ENCODE data around the gene UQCRQ.
"Not testable (repeated sequence)": the region's sequence is repeated elsewhere in the genome, so short reads cannot be mapped to it uniquely, and the experiment has no call there.

The UQCRQ gene

DNA sequence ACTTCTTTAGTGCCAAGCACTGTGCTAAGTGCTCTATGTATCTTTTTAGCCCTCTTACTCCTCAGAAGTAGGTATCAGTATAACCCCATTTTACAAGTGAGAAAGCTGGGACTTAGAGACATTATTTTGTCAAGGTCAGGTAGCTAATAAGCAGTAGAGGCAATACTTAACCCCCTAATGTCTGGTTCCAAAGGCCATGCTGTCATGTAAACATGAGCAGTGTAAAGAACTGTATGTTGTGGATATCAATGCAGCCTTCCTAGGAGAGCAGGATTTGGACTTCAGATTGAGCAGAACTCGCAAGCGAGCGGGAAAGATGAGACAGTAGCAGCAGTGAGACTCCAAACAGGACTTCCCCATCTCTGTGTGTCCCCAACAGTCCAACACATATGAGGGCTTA, 32.4 kb upstream of the UQCRQ start:
- DNase-seq: no peak

DNA sequence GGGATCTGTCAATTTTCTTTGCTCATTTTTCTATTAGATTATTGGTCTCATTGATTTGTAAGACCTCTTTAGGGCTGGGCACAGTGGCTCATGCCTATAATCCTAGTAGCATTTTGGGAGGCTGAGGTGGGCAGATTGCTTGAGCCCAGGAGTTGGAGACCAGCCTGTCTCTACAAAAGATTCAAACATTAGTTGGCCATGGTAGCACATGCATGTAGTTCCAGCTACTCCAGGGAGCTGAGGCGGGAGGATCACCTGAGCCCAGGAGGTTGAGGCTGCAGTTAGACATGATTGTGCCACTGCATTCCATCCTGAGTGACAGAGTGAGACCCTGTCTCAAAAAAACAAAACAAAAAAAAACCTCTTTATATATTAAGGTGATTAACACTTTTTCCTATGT, 29.6 kb upstream of the UQCRQ start:
- no peak for DNase-seq

DNA sequence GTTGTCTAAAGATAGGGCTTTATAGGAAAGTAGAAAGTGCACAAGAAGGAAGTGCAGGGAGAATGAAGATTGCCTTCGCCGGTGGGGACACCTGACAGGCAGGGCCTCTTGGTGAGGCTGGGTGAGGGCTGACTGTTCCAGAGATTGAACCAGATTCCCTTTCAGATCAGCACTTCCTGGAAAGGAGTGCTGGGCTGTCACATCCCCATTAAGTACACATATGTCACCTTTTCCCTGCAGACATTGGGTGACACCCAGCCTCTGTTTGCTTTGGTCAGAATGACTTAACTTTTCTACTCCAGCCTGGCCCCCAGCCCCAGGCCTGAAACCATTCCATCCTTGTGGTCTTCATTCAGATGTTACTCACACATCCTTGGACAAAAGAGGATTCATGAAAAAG, 28.6 kb upstream of the UQCRQ start:
- no peak for DNase-seq

DNA sequence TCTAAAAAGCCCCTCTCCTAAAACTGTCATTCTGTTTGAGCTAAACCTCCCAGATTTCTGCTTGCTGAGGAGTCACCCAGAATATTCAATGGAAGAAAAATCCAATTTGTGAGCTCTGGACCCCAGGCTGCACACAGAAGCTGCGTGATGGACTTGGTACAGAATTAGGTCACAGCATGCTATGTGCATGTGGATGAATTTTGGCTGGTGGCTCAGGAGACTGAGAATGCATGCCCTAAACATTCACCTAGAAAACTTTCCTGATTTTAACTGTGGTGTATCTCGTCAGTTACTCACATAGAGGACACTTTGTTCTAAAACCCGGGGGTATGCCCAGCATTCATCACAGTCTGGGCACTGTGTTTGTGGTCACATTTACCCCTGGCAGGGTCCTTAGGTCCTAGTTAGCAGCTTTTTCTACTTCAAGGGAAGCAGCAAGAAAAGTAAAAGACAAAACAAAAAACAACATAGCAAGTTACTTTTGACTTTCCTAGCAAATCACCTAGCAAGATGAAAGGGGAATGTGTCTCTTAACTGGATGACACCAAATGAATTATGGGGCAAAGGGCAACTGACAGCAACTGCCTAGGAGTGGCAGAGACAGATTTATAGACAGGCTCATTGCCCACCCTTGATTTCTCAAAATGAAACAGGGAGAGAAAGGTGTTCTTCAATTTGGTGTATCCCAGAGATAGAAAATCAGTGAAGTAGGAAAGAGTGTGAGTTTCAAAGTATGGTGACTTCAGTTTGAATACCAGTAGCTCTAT, 27.7 kb upstream of the UQCRQ start:
- no peak for DNase-seq

DNA sequence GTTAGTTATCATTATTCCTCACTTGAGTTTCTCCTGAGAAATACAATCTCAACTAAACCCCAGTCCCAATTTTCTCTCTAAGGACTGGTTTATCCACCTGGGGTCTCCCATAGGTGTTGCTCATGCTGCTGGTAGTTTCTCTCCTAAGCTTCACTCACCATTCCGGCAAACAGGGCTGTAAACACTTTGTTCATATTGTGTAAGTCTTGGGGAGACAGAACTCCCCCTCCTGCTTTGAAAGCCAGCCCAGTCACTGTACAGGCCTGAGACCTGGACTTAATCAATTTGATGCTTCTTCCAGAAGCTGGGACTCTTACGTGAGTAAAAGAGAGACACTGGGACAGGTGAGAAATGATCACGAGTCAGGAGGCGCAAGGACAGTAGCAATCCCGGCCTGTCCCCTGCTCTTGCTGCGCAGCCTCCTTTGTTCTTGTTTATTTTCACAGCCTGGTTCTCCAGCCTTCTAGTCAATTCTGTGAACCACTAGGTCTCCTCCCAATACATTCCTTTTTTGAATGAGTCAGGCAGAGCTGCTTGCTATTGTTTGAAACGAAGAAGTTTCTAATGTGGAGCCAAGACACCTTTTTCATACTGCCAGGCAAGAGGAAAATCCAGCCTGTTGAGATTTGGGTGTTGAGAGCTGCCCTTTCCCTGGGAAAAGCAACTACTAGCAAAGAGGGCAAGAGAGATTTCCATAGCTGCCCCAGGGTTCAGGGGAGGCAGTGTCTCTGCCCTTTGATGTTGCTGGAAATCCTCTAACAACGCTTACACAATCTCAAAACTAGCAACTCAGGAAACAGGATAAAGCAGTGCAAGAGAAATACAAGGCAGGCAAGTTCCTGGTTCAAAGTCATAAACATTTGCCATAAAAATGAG, 26.8 kb upstream of the UQCRQ start:
- no peak for DNase-seq

DNA sequence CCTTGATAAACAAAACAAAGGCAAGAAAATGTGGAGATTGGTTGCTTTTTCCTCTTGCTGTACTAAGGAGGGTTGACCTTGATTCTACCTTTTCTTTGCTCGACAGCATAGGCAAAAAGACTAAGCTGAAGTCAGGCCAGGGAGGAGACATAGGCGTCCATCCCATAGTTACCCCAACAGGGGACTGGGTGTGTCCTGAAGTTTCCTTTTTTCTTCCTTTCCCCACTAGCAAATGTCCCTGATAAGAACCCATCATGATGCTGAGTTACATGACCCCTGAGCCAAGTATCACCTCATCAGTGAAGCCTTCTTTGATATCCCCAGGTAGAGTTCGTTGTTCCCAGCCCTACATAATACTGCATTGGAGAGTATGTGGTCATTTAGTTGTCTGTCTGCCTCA, 26.1 kb upstream of the UQCRQ start:
- DNase-seq: no peak

DNA sequence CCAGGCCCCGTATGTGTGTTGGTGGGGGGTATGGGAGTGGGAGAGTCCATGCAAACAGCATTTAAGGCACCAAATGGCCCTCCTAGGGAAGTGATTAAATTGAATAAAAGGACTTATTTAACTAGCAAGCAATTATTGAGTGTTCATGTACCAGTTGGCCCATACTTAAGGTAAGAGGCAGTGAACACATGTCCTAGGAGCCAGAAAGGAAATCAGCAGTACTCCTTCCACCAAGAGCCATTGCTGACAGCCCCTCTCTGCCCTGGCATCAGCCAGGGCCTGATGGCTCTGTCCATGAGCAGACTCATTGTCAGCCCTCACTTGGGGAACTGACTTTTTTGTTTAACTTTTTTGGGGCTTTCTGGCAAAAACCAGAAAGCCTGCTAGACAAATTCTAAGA, 25.5 kb upstream of the UQCRQ start:
- DNase-seq: no peak

DNA sequence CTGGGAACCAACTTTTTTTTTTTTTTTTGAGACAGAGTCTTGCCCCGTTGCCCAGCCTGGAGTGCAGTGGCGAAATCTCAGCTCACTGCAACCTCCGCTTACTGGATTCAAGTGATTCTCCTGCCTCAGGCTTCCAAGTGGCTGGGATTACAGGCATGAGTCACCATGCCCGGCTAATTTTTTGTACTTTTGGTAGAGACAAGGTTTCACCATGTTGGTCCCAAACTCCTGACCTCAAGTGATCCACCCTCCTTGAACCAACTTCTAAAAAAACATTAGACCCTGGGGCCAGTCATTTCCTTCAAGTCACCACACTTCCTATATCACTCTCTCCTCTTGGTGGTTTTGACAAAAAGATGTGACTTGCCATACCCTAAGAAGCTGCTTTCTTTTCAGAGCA, 25.1 kb upstream of the UQCRQ start:
- no peak for DNase-seq

DNA sequence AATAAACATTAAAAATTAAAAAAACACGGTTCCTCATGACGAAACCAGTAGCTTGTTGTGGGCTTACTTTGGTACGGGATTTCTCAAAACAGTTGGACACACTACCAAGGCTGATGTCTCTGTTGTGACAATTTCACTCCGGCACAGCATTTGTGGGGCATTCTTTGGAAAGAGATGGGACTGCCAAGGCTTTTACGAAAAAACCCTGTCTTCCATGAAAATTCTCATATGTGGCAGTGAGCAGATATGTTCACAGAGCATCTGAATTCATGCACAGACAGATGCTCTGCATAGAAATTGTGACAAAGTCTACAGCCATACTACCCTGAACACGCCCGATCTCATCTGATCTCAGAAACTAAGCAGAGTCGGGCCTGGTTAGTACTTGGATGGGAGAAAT, 18.2 kb upstream of the UQCRQ start:
- no peak for DNase-seq

DNA sequence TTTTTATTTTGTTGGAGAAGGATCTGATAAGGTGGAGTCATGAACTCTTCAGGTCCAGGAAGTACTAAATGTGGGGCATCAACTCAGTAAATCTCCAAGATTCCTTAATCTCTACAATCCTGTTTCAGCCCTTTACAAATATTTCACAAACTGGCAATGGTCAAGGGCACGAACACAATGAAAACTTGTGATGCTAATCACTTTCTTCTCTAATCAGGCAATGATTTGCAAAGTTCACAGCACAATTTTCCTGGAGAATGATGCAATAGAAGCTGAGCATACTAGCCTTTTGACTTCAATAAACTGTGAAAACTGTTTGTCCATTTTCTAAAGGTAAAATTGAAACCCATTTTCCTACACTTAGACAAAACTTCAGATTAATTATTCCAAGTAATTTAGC, 17.1 kb upstream of the UQCRQ start:
- no peak for DNase-seq

DNA sequence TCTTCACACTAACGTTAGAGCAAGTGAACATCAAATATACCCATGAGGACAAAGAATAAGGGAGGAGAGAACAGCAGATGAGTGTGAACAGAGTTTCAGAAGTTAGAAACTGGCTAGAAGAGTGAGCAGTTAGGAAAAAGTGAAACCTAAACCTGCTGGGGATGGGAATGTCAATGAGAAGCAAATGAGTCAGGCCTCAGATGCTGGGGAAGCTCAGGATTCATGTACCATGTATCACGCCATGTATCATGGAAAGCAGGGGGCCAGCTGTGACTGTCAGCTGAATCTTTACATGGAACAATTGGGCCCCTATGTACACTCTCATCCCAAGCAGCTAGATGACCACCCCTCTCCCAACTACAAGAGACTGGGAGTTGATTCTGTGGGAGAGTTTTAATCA, 16.4 kb upstream of the UQCRQ start:
- no peak for DNase-seq

DNA sequence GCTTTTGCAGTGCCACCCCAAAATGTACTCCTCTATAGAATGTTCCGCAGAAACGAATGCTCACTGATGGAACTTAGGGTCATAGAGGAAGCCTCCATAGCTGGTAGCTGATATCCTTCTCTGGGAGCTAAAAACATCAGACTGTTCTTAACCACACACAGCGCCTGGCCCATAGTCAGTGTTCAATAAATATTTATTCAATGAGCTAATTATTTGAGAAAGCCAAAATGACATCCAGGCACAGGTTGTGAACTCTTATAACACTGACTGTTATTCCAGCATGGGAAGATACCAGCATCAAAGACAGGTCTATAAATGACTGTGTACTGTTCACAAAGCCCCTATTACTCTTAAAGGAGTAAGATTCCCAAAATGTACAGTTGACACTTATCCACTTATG, 13.1 kb upstream of the UQCRQ start:
- no peak for DNase-seq

DNA sequence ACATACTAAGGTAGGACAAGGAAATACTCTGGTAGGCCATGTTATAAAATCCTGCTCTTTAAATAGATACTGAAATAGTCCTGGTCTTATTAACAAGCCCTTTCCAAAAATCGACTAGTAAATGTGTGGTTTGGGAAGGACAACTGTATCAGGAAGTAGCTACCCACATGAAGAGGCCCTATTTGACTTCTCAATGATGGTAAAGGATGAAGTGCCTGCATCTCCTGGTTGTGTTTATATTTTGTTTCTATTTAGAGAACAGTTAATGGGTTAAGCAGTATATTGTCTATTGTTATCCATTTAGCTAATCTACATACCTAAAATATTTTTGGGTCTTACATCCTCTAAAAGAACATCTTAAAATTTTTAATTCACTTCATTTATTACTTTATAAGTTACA, 12.7 kb upstream of the UQCRQ start:
- DNase-seq: no peak

DNA sequence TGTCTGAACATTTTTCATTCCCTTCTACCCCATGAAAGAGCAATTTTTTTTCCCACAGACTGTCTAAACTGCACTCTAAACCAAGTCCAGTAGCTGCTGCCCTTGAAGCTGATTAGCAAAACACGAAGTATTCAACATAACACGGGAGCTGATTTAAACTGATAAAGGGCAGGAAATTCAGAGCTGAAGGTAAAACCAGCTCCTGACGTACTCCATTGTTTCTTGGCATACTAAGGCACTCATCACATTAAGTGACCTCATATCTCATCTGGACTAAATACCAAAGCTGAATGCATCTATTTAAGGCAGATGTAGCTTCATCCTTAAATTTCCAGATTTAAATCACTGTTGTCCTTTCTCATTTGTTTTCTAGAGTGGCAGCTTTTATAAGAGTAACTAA, 12.1 kb upstream of the UQCRQ start:
- DNase-seq: no peak

DNA sequence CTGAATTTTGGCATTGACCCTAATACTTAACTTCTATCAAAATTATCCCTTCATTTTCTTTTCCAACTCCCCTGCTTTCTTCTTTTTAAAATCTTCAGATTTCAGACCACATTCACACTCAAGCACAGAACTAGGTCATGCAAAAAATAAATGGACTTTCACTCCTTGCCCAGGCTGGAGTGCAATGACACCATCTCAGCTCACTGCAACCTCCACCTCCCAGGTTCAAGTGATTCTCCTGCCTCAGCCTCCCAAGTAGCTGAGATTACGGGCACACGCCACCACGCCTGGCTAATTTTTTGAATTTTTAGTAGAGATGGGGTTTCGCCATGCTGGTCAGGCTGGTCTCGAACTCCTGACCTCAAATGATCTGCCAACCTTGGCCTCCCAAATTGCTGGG, 11.4 kb upstream of the UQCRQ start:
- DNase-seq: not testable (repeated sequence)

DNA sequence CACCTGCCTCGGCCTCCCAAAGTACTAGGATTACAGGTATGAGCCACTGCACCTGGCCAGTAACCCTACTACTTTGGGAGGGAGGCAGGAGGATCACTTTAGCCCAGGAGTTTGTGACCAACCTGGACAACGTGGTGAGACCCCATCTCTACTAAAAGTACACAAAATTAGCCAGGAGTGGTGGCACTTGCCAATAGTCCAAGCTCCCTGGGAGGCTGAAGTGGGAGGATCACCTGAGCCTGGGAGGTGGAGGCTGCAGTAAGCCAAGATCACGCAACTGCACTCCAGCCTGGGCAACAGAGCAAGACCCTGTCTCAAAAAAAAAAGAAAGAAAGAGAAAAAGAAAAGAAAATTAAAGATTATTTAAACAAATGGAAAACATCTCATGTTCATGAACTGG, 10.4 kb upstream of the UQCRQ start:
- no peak for DNase-seq

DNA sequence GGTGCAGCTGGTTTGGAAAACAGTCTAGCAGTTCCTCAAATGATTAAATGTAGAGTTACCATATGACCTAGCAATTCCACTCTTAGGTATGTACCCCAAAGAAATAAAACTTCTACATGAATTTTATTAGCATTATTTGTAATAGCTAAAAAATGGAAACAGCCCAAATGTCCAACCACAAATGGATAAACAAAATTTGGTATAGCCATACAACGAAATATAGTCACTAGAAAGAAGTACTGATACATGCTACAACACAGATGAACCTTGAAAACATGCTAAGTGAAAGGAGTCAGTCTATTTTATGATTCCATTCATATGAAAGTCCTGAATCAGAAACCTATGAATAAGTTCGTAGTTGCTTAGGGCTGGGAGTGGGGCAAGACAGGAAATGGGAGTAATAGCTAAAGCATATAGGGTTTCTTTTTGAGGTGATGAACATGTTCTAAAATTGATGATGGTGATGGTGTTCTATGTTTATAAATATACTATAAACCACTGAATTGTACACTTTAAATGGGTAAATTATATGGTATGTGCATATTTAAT, 6.5 kb upstream of the UQCRQ start:
- no peak for DNase-seq

DNA sequence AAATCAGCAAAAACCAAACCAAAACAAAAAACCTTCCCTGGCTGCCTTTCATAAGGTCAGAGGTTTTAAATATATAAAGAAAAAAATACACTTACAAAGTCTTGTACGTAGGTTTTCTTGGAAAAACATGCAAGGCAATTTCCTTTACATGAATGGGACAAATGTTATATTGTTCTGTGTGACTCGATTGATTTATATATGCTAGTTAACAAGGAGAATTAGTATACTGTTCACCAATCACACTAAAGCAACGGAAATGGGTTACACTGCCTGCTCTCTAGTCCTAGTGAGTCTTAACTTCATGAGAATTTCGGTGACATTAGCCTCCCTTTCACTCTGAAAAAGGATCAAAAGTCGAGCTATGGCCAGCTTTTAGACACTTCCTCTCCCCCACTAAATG, 5.7 kb upstream of the UQCRQ start:
- DNase-seq: no peak

DNA sequence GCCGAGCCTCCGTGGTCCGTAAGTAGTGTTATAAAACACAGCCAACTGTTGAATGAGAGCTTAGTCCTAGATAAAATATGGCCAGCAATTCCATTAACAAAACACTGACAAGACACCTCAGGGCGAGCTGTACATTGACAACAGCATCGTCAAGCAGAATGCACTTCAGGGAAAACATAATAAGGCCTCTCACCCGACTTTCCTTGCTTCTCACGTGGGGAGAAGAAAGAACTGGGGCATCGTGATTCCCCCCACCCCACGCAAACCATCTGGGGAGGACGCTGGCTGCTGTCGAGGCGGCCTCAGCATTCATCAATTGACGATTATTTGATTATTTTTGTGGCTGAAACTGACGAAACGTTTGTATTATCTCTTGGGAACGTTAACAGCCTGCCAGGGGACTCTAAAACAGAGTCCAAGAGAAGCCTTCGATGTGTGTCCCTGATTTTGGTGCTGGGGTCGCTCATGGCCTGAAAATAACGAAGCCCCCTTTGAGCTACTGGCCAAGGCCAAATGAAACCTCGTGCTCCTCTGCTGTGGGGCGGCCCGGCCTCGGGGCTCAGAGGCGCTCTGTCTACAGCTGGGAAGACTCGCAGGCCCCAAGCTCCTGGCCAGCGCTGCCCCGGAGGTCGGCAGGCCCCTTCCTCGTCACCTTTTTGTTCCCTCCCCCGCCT, 637 bp upstream of the UQCRQ start:
- DNase-seq: no peak

DNA sequence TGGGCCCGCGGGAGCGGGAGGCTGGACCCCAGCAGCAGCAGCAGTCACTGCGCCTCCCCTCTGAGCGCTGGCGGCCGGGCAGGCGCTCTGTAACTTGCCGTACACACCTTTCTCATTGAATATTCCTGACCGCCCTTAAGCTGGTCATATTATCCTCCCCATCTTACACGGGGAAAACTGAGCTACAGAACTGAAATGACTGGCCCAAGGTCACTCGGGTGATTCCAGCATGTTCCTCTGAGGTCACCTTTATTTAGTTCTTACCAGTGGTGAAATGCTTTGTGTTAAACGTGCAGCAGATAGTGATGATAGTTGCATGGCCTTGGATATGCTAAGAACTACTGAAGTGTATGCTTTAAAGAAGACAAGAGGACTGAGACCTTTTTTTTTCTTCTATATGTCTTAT, 607 bp downstream of the UQCRQ start:
- DNase-seq: no peak

DNA sequence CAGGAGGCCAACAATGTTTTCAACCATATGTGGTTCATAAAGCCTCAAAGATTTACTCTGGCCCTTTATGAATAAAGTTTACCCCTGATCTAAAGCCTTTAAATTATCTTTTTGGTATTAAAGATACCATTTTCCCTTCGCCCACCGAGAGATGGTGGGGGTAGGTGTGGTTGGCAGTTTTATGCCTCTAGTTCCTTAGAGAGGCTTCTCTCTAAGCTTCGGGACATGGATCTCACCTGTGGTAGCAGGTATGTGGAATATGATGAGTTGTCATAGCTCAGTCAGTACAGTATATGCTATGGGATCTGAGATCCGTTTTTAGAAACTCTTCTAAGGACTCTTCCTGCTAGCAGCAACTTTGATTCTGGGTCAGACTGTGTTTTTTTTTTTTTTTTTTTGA, 2.3 kb downstream of the UQCRQ start:
- no peak for DNase-seq

DNA sequence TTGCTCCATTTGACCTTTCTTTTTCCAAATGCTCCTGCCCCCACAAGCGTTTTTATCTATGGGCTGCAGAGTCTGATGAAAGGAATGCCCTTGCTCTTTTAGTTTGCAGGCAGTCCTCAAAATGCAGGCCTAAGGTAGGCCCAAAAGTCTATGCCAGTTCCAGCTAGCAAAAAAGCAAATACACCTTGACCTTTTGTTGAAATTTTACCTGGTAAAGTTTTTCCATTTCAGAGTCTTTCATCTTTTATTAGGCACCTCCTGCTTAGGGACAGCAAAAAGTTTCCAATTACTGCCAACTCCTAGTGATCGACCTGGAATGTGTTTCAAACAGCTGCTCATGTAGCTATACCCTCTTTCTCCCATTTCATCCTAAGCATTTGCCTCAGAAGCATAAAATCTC, 4.4 kb downstream of the UQCRQ start:
- DNase-seq: no peak

DNA sequence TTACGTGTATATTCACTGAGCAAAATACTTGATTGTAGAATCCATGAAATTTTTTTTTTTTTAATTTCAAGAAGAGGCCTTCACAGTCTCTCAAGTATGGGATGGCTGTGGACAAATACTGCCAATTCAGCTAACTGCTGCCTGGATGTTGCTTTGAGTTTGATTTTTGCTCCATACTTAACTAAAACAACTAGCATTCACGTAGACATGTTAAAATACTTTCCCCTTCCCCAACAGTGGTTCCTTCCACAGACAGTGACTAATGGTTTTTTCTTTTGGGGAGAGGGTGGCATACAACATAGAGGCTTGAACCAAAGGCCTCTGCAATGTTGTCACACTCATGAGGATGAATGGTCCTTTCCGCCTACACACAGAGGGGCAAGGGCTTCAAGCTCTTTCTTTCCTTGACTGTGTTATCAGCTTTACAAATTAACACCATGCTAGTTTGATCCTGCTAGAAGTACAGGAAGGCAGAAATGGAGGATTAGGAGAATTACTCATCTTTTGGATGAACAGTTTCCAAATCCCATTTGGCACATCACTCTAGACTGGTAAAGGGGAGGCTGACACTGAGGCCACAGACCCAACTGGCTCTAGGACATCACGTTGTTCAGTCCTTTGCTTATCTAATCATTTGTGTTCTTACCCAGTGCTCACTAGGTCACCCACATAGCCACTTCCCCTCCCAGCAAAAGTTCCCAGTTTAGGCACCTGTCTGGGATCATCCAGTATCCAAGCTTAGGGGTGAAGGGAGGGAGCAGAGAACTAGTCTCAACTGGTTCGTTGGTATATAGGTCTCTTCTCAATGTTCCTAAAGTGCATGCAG, 5.2 kb downstream of the UQCRQ start:
- no peak for DNase-seq

Data from NCI-H446 (cell line).